ENCODE results near the gene ATP1B2.

ATP1B2 gene

DNA sequence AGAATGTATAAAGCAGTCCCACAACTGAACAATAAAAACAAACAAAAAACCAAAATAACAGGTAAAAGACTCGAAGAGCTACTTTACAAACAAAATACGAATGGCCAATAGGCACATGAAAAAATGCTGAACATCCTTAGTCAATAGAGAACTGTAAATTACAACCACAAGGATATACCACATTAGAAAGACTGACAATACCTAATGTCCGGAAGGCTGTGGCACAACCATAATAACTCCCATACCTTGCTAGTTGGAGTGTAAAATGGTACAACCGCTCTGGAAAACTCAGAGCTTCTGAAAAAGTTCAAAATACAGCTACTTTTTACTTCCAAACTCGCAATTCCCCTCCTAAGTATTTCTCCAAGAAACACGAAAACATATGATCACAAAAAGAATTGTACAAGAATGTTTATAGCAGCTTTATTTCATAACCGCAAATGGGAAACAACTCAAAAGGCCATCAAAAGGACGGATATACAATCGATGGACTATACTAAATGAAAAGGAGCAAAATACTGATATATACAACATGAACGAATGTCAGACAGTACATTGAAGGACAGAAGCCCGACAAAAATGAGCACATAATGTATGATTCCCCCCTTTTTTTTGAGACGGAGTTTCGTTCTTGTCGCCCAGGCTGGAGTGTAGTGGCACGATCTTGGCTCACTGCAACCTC is 34.3 kb downstream of the ATP1B2 start:
- DNase-seq = no peak

DNA sequence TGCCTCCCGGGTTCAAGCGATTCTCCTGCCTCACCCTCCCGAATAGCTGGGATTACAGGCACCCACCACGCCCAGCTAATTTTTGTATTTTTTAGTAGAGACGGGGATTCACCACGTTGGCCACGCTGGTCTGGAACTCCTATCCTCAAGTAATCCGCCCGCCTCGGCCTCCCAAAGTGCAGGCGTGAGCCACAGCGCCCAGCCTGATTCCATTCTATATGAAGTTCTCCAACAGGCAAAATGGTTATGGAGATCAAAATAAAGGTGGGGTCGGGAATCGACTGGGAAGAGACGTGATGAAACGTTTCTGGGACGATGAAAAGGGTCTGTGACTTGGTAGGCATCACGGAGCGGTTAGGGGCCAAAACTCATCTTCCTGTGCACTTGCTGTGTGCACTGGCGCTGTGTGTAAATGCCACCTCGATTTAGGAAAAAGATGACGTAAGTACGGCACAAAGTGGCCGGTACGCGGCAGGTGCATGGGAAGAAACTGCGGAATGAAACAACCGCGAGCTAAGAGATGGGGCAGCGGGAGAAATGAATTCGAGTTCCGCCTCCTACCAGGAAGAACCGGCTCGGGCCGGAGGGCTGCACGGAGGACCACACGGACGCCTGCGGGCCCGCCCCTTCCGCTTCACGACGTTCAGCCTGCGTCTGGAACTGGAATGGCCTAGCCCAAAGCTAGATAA is 35.0 kb downstream of the ATP1B2 start:
- DNase-seq = peak in 50 of 51 donors; percentile 38 to 98 (median 86)

DNA sequence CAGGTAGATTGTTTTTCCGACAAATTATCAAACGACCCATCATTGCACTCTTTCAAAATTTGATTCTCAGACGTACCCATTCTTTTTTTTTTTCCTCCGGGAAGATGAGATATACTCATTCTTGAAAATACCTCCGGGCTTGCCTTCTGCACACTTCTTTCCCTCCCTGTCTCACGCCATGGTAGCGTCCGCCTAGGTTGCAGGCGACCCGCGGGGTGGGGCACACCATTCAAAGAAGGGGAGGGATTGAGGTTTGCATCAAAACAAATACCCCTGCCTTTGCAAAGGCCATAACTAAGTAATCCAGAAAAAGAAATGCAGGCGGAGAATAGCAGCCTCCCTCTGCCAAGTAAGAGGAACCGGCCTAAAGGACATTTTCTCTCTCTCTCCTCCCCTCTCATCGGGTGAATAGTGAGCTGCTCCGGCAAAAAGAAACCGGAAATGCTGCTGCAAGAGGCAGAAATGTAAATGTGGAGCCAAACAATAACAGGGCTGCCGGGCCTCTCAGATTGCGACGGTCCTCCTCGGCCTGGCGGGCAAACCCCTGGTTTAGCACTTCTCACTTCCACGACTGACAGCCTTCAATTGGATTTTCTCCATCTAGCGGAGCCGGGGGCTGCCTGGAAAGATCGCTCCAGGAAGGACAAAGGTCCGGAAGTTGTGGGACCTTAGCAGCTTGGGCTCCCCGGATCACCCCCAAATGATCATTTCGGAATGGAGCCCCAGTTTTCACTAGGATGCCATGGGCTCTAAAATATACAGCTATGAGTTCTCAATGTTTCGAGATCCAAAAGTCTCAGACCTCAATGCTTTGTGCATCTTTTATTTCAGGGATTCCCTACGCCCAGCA is 35.7 kb downstream of the ATP1B2 start:
- peak in 49 of 51 donors; percentile 21 to 99 (median 77) for DNase-seq

DNA sequence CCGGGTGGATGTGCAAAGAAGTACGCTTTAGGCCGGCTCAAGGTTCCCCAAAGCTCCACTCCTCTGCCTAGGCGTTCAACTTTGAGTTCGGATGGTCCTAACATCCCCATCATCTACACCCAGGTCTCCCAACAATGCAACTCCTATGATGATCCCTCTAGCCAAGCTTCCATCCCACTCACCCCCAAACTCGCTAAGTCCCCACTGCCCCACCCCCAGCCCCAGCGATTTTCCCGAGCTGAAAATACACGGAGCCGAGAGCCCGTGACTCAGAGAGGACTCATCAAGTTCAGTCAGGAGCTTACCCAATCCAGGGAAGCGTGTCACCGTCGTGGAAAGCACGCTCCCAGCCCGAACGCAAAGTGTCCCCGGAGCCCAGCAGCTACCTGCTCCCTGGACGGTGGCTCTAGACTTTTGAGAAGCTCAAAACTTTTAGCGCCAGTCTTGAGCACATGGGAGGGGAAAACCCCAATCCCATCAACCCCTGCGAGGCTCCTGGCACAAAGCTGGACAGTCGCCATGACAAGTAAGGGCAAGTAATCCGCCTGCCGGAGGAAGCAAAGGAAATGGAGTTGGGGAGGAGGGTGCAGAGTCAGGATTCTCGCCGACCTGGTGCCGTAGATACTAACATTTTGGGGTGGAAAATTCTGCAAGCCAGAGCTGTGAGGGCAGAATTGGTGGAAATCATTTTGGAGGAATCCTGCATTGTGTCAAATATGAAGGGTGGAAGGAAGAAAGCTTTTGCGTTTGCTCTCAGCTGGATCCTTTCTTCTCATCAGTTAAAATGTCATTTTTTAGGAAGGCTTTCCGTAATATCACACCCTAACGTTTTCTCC is 36.6 kb downstream of the ATP1B2 start, which contains the start of gene TP53:
Gene TP53, minus strand, starts transcription at position 419 of the 836 bp plus-strand sequence. CDS start 10,896 bp downstream, outside the sequence.
- DNase-seq = peak in 50 of 51 donors; percentile 45 to 94 (median 82)

DNA sequence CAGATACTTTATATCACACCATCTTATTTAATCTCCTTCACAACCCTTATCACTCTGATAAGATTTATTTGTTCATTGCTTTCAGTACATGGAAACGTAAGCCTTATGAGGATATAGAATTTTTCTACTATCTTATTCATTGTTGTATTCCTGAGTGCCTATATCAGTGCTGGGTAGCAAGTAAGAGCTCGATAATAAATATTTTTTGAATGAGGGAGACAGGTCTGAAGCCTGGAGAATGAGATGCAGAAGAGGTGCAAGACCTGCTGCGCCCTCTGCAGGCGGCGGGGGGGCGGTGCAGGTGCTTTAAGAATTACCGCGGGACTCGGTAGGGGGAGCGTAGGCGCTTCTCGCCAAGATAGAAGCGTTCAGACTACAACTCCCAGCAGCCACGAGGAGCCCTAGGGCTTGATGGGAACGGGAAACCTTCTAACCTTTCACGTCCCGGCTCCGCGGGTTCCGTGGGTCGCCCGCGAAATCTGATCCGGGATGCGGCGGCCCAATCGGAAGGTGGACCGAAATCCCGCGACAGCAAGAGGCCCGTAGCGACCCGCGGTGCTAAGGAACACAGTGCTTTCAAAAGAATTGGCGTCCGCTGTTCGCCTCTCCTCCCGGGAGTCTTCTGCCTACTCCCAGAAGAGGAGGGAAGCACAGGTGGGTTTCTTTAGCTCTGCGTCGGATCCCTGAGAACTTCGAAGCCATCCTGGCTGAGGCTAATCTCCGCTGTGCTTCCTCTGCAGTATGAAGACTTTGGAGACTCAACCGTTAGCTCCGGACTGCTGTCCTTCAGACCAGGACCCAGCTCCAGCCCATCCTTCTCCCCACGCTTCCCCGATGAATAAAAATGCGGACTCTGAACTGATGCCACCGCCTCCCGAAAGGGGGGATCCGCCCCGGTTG is 37.4 kb downstream of the ATP1B2 start, which contains the start of gene WRAP53:
Gene WRAP53, plus strand, starts transcription at position 570 of the 900 bp plus-strand sequence. Its CDS starts 172 bp downstream, at position 742.
- peak; percentile 64 to 99 (median 95) for DNase-seq

DNA sequence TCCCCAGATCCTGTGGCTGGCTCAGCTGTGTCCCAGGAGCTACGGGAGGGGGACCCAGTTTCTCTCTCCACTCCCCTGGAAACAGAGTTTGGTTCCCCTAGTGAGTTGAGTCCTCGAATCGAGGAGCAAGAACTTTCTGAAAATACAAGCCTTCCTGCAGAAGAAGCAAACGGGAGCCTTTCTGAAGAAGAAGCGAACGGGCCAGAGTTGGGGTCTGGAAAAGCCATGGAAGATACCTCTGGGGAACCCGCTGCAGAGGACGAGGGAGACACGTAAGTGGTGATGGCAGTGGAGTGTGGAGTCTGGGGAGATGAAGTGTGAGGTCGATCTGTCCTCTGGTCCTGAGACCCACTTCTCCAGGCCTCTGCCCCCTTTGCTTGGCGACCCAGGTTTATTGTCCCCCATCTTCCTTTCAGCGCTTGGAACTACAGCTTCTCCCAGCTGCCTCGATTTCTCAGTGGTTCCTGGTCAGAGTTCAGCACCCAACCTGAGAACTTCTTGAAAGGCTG is 38.1 kb downstream of the ATP1B2 start:
- DNase-seq = no peak

DNA sequence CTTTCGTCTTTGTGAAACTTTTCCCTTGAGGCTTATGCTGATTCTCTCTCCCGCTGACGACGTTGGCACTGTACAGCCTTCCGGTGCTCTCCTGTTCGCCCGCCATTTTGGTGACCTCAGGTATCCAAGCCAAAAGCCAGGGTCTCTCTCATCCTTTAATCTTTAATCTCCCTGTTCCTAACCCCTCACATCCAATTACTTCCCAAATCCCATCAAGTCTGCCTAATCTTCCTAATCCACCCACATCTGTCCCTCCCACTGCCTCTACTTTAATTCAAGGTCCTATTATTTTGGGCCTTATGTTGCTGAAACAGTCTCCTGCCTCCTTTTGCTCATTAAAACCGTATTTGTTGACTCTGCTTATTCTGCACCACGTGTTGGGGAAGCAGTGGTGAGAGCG is 44.9 kb downstream of the ATP1B2 start:
- no peak for DNase-seq

DNA sequence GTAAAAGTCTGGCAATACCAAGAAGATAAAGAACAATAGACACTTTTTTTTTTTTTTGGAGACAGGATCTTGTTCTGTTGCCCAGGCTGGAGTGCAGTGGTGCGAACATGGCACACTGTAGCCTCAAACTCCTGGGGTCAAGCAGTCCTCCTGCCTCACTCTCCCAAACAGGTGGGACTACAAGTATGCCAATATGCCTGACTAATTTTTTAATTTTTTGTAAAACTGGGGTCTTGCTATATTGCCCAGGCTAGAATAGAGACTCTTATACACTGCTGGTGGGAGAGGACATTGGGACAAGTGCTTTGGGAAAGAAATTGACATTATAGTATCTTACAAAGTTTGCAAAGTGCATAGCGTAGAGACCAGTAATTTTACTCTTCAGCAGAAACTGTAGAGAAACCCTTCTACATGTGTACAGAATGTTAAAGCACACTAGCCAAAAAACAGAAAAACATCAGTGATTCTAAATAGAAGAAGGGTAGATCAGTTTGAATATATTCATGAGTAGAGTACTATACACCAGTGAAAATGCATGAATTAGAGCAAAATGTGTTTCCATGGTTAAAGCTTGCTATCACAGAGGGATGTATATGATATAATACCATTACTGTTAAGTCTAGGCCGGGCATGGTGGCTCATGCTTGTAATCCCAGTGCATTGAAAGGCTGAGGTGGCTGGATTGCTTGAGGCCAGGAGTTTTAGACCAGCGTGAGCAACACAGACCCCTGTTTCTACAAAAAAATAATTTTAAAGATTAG is 47.3 kb downstream of the ATP1B2 start:
- no peak for DNase-seq

DNA sequence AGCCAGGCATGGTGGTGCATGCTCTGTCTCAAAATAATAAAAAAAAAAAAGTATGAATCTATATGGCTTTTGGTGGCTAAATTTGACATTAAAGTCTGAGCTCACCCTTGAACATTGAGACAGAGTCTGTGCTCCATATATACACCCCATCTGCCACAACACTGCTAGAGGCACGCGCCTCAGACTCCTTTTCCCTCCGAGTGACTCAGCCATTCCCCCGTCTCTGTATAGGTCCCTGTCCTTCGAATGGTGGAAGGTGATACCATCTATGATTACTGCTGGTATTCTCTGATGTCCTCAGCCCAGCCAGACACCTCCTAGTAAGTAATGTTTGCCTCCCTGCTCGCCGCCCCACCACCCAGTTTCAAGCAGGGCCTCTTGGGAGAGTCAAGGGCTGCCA is 49.8 kb downstream of the ATP1B2 start:
- DNase-seq = no peak

DNA sequence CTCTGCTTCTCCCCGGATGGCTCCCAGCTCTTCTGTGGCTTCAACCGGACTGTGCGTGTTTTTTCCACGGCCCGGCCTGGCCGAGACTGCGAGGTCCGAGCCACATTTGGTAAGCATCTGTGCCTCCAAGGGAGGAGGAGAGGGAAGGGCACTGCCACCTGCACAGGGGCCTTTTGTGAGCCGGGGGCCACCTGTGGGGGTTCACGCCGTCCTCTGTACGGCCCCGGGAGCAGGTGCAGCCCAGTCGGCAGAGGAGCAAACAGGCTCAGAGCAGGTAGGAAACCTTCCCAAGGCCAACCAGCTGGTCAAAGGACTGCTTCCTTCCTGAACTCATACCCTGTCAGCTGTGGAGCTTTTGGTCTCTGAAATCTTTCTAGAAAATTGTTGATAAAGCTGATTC is 51.0 kb downstream of the ATP1B2 start:
- DNase-seq = no peak

DNA sequence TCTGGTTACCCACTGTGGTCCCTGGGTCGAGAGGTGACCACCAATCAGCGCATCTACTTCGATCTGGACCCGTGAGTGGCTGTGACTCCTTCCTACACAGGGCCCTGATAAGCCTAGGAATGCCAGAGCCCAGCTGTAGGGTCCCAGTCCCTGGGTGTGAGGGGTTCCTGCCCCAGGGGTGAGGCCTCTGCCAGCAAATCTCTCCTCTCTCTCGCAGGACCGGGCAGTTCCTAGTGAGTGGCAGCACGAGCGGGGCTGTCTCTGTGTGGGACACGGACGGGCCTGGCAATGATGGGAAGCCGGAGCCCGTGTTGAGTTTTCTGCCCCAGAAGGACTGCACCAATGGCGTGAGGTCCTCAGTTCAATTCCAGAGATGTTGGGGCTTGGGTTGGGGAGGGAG is 52.0 kb downstream of the ATP1B2 start:
- no peak for DNase-seq

DNA sequence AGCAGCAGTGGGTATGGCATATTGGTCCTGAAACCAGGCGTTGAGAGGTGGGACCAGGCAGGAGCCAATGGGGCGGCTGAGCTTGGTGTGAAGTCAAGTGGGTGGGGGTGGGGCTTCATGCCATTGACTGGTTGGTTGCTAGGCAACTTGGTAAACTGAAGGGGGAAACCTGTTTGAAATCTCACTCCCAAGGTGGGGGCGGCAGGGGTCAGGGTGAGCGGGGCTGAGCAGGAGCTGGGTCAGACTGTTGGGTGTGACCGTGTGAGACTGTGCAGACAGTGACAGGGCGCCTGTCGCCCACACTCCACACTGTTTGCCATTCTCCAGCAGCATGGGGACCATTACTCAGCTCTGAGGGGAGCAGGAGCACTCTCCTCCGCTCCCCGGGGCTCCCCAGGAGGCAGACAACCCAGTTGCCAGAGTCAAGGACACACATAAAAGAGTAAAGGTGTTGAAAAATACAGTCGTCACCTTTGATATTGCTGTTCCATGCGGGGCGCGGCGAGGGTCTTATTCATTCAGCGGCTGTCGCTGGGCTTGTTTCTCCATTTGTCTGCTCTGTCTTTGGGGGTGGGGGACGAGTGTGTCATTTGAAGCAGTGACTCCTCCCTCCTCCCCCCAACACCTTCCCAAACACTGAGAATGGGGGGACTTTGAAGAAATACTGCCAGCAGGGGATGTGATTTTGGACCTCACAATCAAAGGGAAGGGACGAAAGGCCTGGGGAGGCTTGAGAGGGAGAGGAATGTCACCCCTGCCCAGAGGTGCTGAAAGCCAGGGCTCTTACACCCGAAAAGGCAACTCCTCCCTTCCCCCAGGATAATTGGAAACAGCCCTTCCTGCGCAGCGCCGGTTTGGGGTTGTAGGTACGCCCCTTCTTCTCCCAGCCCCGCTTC is 53.1 kb downstream of the ATP1B2 start:
- DNase-seq = peak in 31 of 51 donors; percentile 2 to 77 (median 42)

DNA sequence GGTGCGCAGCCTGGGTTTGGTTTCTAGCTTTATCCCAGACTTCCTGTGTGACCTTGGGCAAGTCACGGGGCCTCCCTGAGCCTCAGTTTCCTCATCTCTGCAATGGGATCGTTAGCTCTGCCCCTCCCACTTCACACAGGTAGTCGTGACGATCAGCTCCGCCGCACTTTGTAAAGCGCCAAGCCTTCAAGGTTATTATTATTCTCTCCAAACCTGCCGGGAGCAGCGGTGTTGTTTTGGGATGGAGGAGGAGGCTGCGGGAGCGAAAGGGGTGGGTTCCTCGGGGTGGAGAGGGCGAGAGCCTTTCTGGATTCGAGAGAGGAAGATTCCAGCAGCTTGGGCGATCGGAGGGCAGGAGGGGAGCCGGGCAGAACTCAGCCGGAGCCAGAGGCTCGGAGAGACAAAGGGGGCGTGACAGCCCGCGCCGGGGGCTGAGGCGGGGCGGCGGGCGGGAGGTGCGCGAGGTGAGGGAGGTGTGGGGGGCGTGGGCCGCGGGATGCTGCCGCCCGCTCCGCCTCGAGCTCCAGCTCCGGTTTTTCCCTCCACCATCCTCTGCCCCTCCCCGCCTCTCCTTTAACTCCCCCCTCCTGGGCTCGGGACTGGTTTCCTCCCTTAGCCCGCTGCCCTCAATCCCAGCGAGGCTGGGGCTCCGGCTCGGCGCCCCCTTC is 54.0 kb downstream of the ATP1B2 start, which contains the start of gene EFNB3:
Gene EFNB3, plus strand, starts transcription at position 602 of the 668 bp plus-strand sequence. CDS start 397 bp downstream, outside the sequence.
- peak in 15 of 51 donors; percentile 8 to 77 (median 37) for DNase-seq

DNA sequence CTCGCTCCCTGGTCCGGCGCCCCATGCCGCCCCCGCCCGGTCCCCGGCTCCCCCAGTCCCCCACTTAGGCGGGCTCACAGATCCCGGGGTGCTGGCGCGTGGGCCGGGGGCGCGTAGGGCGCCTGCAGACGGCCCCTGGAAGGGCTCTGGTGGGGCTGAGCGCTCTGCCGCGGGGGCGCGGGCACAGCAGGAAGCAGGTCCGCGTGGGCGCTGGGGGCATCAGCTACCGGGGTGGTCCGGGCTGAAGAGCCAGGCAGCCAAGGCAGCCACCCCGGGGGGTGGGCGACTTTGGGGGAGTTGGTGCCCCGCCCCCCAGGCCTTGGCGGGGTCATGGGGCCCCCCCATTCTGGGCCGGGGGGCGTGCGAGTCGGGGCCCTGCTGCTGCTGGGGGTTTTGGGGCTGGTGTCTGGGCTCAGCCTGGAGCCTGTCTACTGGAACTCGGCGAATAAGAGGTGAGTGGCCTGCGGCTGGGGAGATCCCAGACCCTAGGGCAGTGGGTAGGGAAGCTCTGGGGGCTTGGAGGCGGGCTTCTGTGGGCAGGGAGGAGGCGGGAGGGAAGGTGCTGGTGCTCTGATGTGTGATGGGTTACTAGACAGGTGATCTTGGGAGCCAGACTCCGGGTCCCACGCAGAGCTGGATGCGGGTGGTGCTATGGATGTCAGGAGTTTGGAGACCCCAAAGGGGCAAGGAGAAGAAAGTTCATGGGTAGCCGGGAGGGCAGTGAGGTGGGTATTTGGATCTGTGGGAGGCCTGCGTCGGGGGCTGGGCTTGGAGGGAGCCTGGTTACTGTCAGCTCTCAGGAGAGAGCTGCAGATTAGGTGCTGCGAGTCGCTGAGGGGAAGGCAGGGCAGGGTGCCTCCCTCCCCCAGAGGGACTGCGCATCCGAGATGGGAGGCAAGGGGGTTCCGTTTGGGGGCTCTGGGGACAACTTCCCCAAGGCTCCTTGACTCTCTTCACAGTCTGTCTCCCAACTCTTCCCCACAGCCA is 54.8 kb downstream of the ATP1B2 start:
- no peak for DNase-seq

DNA sequence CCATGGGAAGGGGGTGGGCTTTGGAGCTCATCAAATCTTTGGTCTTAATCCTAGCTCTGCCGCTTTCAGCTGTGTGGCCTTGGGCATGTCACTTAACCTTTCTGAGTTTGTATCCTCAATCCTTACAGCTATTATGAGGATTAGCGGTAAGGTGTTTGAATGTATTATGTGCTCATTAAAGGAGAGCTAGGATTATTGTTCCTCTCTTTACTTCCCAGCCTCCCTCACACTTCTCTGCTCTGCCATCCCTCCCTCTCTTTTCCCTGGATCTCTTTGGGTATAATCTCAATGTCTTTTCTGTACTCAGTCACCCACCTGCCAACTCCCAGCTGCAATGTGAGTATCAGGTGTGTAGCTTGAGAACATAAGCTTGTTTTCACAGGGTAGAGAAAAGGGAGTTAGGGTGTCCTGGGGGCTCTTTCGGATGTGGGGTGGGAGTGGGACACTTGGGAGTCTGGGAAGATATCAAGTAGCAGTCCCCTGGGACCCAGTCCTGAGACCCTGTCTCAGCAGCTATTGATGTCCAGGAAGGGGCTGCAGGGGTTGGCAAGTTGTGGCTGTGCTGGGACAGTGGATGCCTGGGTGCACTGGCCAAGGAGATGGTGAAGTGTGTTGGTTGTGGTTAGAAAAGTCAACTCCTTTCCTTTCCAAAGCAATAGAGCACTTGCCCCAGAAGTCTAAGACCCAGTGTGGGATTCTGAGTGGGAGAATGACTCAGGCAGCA is 56.1 kb downstream of the ATP1B2 start:
- no peak for DNase-seq
